C4-2B (cell line): ENCODE results near the gene EPHX1.

Experiments
- H3K27ac ChIP-seq: fragments of 450-650 bp; 2 replicates; pipeline ENCODE4 v1.5.1; 2017
- ZFX ChIP-seq: fragments of 450-650 bp; IDR thresholded peaks from 2 replicates; pipeline ENCODE4 v1.6.1; 2017
- TF ChIP-seq, protein P1 (sequence below): fragments of 450-650 bp; conservative IDR thresholded peaks from 2 replicates; pipeline ENCODE4 v1.5.1; 2017; ENCODE audit warnings: mild to moderate bottlenecking

EPHX1 gene

DNA sequence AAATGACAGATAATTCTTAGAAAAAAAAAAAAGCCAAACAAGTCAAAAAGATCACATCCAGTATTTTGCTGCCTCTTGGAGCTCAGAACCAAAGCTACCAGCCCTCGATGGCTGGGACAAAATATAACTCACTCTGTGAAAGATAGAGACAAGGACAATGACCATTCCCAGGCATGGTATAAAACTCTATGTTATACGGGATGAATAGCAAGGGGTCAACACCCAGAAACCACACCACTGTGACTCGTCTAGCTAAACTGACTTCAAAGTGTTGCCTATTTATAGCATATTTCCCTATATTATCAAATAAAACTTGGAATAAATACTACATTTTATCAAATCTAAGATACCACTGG, 62.1 kb downstream of the EPHX1 start:
- TF ChIP-seq, protein P1, sequence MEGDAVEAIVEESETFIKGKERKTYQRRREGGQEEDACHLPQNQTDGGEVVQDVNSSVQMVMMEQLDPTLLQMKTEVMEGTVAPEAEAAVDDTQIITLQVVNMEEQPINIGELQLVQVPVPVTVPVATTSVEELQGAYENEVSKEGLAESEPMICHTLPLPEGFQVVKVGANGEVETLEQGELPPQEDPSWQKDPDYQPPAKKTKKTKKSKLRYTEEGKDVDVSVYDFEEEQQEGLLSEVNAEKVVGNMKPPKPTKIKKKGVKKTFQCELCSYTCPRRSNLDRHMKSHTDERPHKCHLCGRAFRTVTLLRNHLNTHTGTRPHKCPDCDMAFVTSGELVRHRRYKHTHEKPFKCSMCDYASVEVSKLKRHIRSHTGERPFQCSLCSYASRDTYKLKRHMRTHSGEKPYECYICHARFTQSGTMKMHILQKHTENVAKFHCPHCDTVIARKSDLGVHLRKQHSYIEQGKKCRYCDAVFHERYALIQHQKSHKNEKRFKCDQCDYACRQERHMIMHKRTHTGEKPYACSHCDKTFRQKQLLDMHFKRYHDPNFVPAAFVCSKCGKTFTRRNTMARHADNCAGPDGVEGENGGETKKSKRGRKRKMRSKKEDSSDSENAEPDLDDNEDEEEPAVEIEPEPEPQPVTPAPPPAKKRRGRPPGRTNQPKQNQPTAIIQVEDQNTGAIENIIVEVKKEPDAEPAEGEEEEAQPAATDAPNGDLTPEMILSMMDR: no peak
- no peak for TF ChIP-seq ZFX
- no peak overlapping the region for H3K27ac ChIP-seq

DNA sequence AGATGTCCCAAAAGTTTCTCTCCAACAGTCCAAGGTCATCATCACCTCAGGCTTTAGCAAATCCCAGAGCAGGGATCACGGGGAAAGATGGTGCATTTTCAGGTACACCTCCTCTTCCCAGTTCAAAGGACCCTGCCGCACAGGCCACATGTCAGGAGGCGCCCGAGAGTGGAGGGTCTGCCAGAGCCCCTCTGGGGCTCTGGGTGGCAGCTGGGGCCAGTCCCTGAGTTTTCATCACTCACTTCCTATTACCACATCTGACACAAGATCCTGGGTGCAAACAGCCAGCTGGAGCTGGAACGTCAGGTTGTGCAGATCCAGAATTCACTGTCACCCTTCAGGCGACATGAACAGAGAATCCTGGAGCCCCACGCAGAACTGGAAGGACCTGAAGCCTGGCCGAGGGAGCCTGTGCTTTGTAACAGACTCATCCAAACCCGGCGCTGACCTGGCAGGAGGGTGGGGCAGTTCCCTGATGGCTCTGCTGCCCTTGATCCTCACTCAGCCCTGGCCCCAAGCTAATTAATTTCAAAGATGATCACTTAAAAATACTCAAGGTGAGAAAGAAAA, 63.4 kb downstream of the EPHX1 start:
- no peak overlapping the region for H3K27ac ChIP-seq
- TF ChIP-seq ZFX: no peak
- TF ChIP-seq, protein P1: no peak

DNA sequence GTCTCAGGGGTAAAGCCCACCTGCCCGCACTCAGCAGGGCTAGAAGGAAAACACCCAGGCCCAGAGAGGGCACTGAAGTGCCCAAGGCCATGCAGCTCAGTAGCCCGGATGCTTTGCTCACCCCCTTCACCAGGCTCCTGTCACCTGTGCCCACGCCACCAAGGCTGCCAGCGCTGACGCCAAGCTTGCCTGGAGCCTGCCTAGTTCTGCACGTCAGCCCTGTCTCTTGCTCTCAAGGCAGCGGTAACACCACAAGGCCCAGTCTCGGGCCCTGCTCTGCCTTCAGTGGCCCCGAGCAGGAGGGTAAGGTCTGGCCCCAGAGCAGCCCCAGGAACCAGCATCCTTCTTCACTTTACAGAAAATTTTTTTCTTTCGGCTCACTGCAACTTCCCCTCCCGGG, 64.5 kb downstream of the EPHX1 start:
- TF ChIP-seq ZFX: no peak
- TF ChIP-seq, protein P1: no peak

DNA sequence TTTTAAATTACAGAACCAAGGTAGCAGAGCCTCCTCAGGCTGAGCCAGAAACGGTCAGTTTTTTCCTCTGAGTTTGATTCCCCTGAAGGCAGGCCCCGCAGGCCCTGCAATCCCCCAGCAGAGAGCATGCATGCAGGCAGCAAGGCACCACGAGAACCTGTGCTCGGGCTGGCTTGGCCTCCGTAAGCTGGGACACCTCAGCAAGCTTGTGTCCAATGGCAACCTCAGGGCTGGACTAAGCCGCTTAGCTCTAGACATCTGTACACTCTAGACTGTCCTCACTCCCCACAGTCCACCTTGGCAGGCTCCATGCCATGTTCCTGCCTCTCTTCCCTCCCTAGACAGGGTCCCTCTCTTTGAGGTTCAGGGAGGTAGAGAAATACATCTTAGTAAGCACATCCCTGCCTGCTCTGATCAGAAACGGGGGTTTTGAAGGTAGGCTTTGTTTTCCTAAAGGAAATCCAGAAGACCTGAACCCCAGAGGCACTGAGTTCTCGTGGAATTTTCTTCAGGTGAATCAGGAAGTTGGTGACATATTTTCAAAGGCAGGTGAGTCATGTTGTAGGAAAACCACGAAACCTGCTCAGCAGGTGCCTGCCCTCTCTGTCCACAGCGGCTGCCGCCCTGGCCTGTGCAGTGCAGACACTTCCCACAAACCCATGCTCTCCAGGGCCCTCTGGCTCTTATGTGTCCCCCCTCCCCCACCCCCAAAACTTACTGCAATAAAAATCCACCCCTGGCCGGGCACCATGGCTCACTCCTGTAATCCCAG, 65.3 kb downstream of the EPHX1 start:
- H3K27ac ChIP-seq: peak overlapping the region; percentile 86
- no peak for TF ChIP-seq ZFX
- TF ChIP-seq, protein P1: no peak

More for the DNA sequence above, 64.5 kb downstream of the EPHX1 start:
- peak overlapping the region; percentile 86 for H3K27ac ChIP-seq

DNA sequence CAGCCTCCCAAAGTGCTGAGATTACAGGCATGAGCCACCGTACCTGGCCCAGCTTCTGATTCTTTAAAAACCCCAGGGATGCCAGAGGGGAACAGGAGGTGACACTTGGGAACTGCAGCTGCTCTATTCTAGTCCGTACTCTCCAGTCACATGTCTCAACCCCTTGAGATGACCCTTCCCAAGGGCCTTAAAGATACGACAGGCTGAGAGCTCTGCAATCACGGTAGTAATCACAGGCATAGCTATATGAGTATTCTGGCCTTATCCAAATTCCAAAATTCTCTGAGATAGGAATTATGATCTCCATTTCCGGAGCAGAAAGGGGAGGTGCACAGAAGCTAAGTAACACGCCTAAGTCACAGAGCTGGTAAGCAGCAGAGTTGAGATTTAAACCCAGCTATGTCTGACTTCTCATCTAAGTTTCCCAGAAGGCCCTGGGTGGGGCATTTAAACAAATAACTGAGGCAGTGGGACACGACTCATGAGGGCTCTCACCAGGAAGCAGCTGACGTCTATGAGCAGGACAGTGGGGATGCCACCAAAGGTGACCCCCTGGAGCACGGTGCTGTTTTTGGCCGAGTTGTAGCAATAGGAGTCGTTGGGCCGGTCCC, 67.1 kb downstream of the EPHX1 start:
- TF ChIP-seq, protein P1: no peak
- TF ChIP-seq ZFX: no peak
- H3K27ac ChIP-seq: peak overlapping the region; percentile 86

DNA sequence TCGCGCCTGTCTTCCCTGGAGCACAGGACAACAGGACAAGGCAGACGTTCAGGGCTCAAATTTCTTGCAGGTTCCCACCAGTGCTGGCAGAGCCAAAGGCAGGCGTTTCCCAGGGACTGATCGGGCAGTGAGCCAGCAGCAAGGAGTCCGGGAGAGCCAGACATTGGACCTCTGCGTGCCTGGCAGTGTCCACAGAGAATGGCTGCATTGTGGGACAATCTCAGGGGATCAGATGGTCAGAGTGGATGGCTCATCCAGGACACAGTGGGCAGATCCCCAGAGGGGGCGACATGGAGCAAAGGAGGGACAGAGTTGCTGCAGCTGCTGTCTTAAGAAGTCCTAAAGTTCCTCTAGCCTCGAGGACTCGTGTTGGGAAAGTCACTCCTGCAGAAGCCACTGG, 67.7 kb downstream of the EPHX1 start:
- no peak for TF ChIP-seq ZFX
- TF ChIP-seq, protein P1: no peak; the same call in 1 of the 2 replicates

DNA sequence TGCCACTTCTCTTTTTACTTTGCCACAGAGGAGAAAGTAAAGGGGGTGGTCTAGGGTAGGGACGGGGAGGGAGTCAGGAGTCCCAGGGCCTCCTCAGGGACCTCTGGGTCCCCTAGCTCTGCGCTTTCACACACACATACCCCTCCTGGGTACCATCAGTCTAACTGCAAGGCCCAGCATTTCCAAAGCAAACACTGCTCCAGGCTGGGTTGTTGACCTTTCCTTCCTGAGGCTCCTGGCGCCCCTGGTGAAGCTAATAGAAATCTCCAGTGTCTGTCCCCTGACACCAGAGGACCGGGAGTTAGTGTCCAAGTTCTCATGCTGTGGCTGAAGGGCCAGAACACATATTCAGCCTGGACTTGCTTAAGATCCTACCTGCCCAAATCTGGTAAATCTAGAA, 68.4 kb downstream of the EPHX1 start:
- peak overlapping the region; percentile 86 for H3K27ac ChIP-seq
- TF ChIP-seq, protein P1: no peak
- no peak for TF ChIP-seq ZFX

More for the DNA sequence above, 67.7 kb downstream of the EPHX1 start:
- peak overlapping the region; percentile 86 for H3K27ac ChIP-seq
